Measurements from ENCODE around the gene PVALEF. TPM values are rescaled to one million over a fixed set of nuclear protein-coding genes. Genes with fewer than 3 reads are reported as not detected.

The PVALEF gene
- total and polyA plus RNA-seq, 2 of the 8 experiments (the other 6 are each of a cell fraction or from before 2014, with no cell fraction given) = 0.03 TPM; not detected in 1

- no peak overlapping the region for H2AK5ac ChIP-seq (ENCODE audit: low read depth, low read length)
- no peak overlapping the region for H2BK120ac ChIP-seq (replicated peaks; ENCODE audit: low read depth, low read length)
- no peak overlapping the region for H3K4me3 ChIP-seq (ENCODE audit: extremely low read depth in 1 of 4, insufficient read depth in 2 of 4, low read depth in 3 of 4, low read length in 4 of 4)
- 88% methylated on average over 2 of the region's 5 CpGs; no CpG with 5 or more reads in 1 of the 2 experiments for WGBS, 2 experiments (ENCODE audit: extremely low coverage in 1 of 2, insufficient coverage in 1 of 2, insufficient read length in 1 of 2, insufficient replicate concordance in 2 of 2, low coverage in 1 of 2, low lambda C conversion rate in 2 of 2, missing lambda C conversion rate in 1 of 2)
- no peak overlapping the region for H4K8ac ChIP-seq (ENCODE audit: extremely low read depth, insufficient read depth, low read length)
- no peaks in the 10 kb centered on the region for H3K79me1 ChIP-seq (ENCODE audit: low read depth, low read length)
- H3K14ac ChIP-seq (ENCODE audit: insufficient read length) = no peak overlapping the region
- H2BK20ac ChIP-seq (ENCODE audit: low read length) = no peak overlapping the region
- no peak overlapping the region for H3K27ac ChIP-seq (ENCODE audit: low read depth, low read length)
- no peak for DNase-seq (ENCODE audit: low read depth in 1 of 2, low spot score in 2 of 2)
- H3K9me3 ChIP-seq (ENCODE audit: insufficient read depth in 2 of 2, low read depth in 1 of 2, low read length in 1 of 2) = no peaks in the 10 kb centered on the region
- peaks cover 0 to 15% (median 5%) of the 10 kb centered on the region in 4 experiments; a peak in 5 of 7 replicates for H3K4me1 ChIP-seq (replicated peaks in 1 of 4; ENCODE audit: control insufficient read depth in 3 of 4, insufficient read depth in 4 of 4, low read length in 3 of 4)
- H3K4me2 ChIP-seq (ENCODE audit: insufficient read depth in 1 of 2, low read depth in 2 of 2, low read length in 2 of 2) = no peak overlapping the region
- H4K91ac ChIP-seq (replicated peaks; ENCODE audit: insufficient read length, low read length) = no peak overlapping the region
- no peak overlapping the region for H2AFZ ChIP-seq (ENCODE audit: low read length)
- POLR2A ChIA-PET (ENCODE audit: partially characterized antibody) = interaction anchor here (1.1 kb wide), 1 partner anchor 81 kb away, joined by 3 read pairs; no protein-coding TSS in a partner anchor
- no peak overlapping the region for H2BK5ac ChIP-seq (ENCODE audit: low read depth, low read length)
- no peak overlapping the region for H3K9ac ChIP-seq (replicated peaks in 1 of 4; ENCODE audit: extremely low read depth in 1 of 4, low read depth in 3 of 4, low read length in 3 of 4)
- H3K79me2 ChIP-seq (ENCODE audit: control insufficient read depth in 1 of 2, insufficient read depth in 2 of 2, low read length in 2 of 2) = no peaks in the 10 kb centered on the region
- H3K56ac ChIP-seq (replicated peaks; ENCODE audit: insufficient read length, low read depth, low read length) = no peak overlapping the region
- H4K20me1 ChIP-seq (replicated peaks in 1 of 2; ENCODE audit: control insufficient read depth in 1 of 2, insufficient read depth in 2 of 2, low read length in 2 of 2) = peaks cover 0 to 3% of the 10 kb centered on the region in 2 experiments
- no peak overlapping the region for H2BK15ac ChIP-seq (ENCODE audit: low read length)
- H3K23me2 ChIP-seq (ENCODE audit: low read depth, low read length) = no peaks in the 10 kb centered on the region
- no peak overlapping the region for H3K18ac ChIP-seq (ENCODE audit: extremely low read depth, low read length)
- H3K4ac ChIP-seq (replicated peaks; ENCODE audit: insufficient read length, low read depth, low read length) = no peak overlapping the region
- H4K5ac ChIP-seq (ENCODE audit: insufficient read length, low read depth, low read length) = no peak overlapping the region
- no peak overlapping the region for H2BK12ac ChIP-seq (ENCODE audit: low read depth, low read length)
- CTCF ChIA-PET (ENCODE audit: partially characterized antibody) = interaction anchor here (0.6 to 1.4 kb wide), 3 partner anchors 17 to 1088 kb away, joined by 3 to 4 read pairs (median 3); no protein-coding TSS in a partner anchor
- FAIRE-seq = no peak
- no peaks in the 10 kb centered on the region for H3K36me3 ChIP-seq (ENCODE audit: control insufficient read depth in 2 of 4, insufficient read depth in 4 of 4, low read length in 3 of 4)
- H3K23ac ChIP-seq (ENCODE audit: insufficient read length) = no peak overlapping the region
- peaks cover 0 to 10% (median 6%) of the 10 kb centered on the region in 4 experiments; a peak in 3 of 7 replicates for H3K27me3 ChIP-seq (replicated peaks in 1 of 4; ENCODE audit: control insufficient read depth in 3 of 4, extremely low read depth in 1 of 4, insufficient read depth in 3 of 4, low read length in 3 of 4)
- TF ChIP-seq BCL11A (IDR thresholded peaks at IDR 0.05; ENCODE audit: low read depth in 2 of 2, low read length in 2 of 2) (no peak), CBX5 (IDR thresholded peaks at IDR 0.05; ENCODE audit: low read depth, low read length) (no peak), BACH1 (IDR thresholded peaks at IDR 0.05; ENCODE audit: low read length) (no peak), TCF12 (IDR thresholded peaks at IDR 0.05; ENCODE audit: low read depth, low read length) (no peak), TAF7 (optimal IDR thresholded peaks at IDR 0.05; ENCODE audit: borderline replicate concordance, low read depth, low read length) (no peak), CTCF (IDR thresholded peaks at IDR 0.05; ENCODE audit: control extremely low read depth in 1 of 3, insufficient read depth in 1 of 3, low read depth in 1 of 3, low read length in 3 of 3) (no peak), SRF (IDR thresholded peaks at IDR 0.05; ENCODE audit: low read depth, low read length) (no peak), GABPA (IDR thresholded peaks at IDR 0.05; ENCODE audit: borderline replicate concordance, insufficient read depth, low read length) (no peak), SAP30 (IDR thresholded peaks at IDR 0.05; ENCODE audit: insufficient read depth, insufficient replicate concordance, low read length) (no peak), ZNF274 (IDR thresholded peaks at IDR 0.05; ENCODE audit: borderline replicate concordance, extremely low read depth, low read length) (no peak), SUZ12 (IDR thresholded peaks at IDR 0.05; ENCODE audit: low read length) (no peak), HDAC6 (IDR thresholded peaks at IDR 0.05; ENCODE audit: low read depth, low read length) (no peak)
Measured at GRCh38 chr17:81127133-81127455, 38.2 kb upstream of the PVALEF start.
